Osteocyte (in vitro differentiated cells): ENCODE data around the gene ADCY2. TPM values are rescaled to one million over a fixed set of nuclear protein-coding genes. Genes with fewer than 3 reads are reported as not detected.

ENCODE experiments used
- DNase-seq: peaks from one replicate; pipeline ENCODE4 v3.0.0; 2021; ENCODE audit warnings: mixed read lengths; ENCODE audit not compliant: unreplicated experiment; ENCODE audit errors: extremely low spot score
- H3K27ac Mint-ChIP-seq: one replicate; pipeline ENCODE4 v1.8.0; 2021; ENCODE audit warnings: mild to moderate bottlenecking, mixed read lengths; ENCODE audit not compliant: unreplicated experiment
- H3K27me3 Mint-ChIP-seq: one replicate; pipeline ENCODE4 v1.8.0; 2021; ENCODE audit warnings: mixed read lengths; ENCODE audit not compliant: unreplicated experiment
- H3K36me3 Mint-ChIP-seq: one replicate; pipeline ENCODE4 v1.8.0; 2021; ENCODE audit warnings: mixed read lengths; ENCODE audit not compliant: unreplicated experiment
- H3K4me1 Mint-ChIP-seq: one replicate; pipeline ENCODE4 v1.8.0; 2021; ENCODE audit warnings: mixed read lengths; ENCODE audit not compliant: unreplicated experiment
- H3K4me3 Mint-ChIP-seq: one replicate; pipeline ENCODE4 v1.8.0; 2021; ENCODE audit warnings: mild to moderate bottlenecking, moderate library complexity, mixed read lengths; ENCODE audit not compliant: unreplicated experiment
- H3K9me3 Mint-ChIP-seq: one replicate; pipeline ENCODE4 v1.8.0; 2021; ENCODE audit warnings: mixed read lengths; ENCODE audit not compliant: unreplicated experiment
- CTCF ChIP-seq: fragments of 200-600 bp; sonication (generic); IDR thresholded peaks from 2 replicates; pipeline ENCODE4 v1.5.0; 2021; ENCODE audit warnings: antibody characterized with exemption, mild to moderate bottlenecking, moderate library complexity
- total RNA-seq: library from RNA; stranded (reverse); gene quantifications from 2 replicates; pipeline ENCODE4 v1.2.1, GENCODE V29; 2021

ADCY2 gene
- total RNA-seq, 1 donor from 2014 or later: not detected

GRCh38 chr5:7803937-7804336 lies 408.0 kb downstream of the ADCY2 start:
- no peaks in the 10 kb centered on the region for H3K36me3 Mint-ChIP-seq
- no peak overlapping the region for H3K4me3 Mint-ChIP-seq
- peaks cover 9% of the 10 kb centered on the region for H3K27me3 Mint-ChIP-seq
- DNase-seq: no peak
- TF ChIP-seq CTCF: no peak
- H3K9me3 Mint-ChIP-seq: no peaks in the 10 kb centered on the region
- no peak overlapping the region for H3K27ac Mint-ChIP-seq
- no peaks in the 10 kb centered on the region for H3K4me1 Mint-ChIP-seq

GRCh38 chr5:7805379-7805778 lies 409.4 kb downstream of the ADCY2 start:
- no peak for TF ChIP-seq CTCF
- no peaks in the 10 kb centered on the region for H3K9me3 Mint-ChIP-seq
- no peak overlapping the region for H3K4me3 Mint-ChIP-seq
- DNase-seq: no peak
- no peaks in the 10 kb centered on the region for H3K4me1 Mint-ChIP-seq
- H3K27ac Mint-ChIP-seq: no peak overlapping the region
- peaks cover 10% of the 10 kb centered on the region for H3K27me3 Mint-ChIP-seq
- H3K36me3 Mint-ChIP-seq: no peaks in the 10 kb centered on the region

- Mint-ChIP-seq H3K4me3 (no peak overlapping the region), H3K27me3 (peaks cover 24% of the 10 kb centered on the region), H3K9me3 (no peaks in the 10 kb centered on the region), H3K27ac (no peak overlapping the region), H3K36me3 (no peaks in the 10 kb centered on the region), H3K4me1 (no peaks in the 10 kb centered on the region)
- DNase-seq: no peak
- no peak for TF ChIP-seq CTCF
Measured at GRCh38 chr5:7808998-7809397, 413.1 kb downstream of the ADCY2 start.

GRCh38 chr5:7811715-7812114 lies 415.8 kb downstream of the ADCY2 start:
- peaks cover 2% of the 10 kb centered on the region for H3K4me1 Mint-ChIP-seq
- H3K4me3 Mint-ChIP-seq: no peak overlapping the region
- no peak for DNase-seq
- H3K27ac Mint-ChIP-seq: no peak overlapping the region
- H3K9me3 Mint-ChIP-seq: no peaks in the 10 kb centered on the region
- no peaks in the 10 kb centered on the region for H3K36me3 Mint-ChIP-seq
- H3K27me3 Mint-ChIP-seq: peaks cover 32% of the 10 kb centered on the region
- TF ChIP-seq CTCF: no peak

- DNase-seq: no peak
- H3K36me3 Mint-ChIP-seq: no peaks in the 10 kb centered on the region
- no peak overlapping the region for H3K27ac Mint-ChIP-seq
- H3K9me3 Mint-ChIP-seq: no peaks in the 10 kb centered on the region
- no peak for TF ChIP-seq CTCF
- peaks cover 29% of the 10 kb centered on the region for H3K27me3 Mint-ChIP-seq
- peaks cover 2% of the 10 kb centered on the region for H3K4me1 Mint-ChIP-seq
- H3K4me3 Mint-ChIP-seq: no peak overlapping the region
Measured at GRCh38 chr5:7813007-7813406, 417.1 kb downstream of the ADCY2 start.
